COLO668 (cell line): ENCODE results near the gene STK32C.
"Not testable (repeated sequence)": the region's sequence is repeated elsewhere in the genome, so short reads cannot be mapped to it uniquely, and the experiment has no call there.

ENCODE experiments used
- DNase-seq: peaks from one replicate; lab custom pipeline; 2025; ENCODE audit not compliant: unreplicated experiment; lab: John Stamatoyannopoulos, UW

The STK32C gene

GRCh38 chr10:132160834-132161622 lies 146.7 kb downstream of the STK32C start:
- DNase-seq: not testable (repeated sequence)

GRCh38 chr10:132160231-132160630 lies 147.5 kb downstream of the STK32C start:
- not testable (repeated sequence) for DNase-seq

- not testable (repeated sequence) for DNase-seq
Measured at GRCh38 chr10:132159302-132160230, 148.2 kb downstream of the STK32C start.

GRCh38 chr10:132158823-132159222 lies 148.9 kb downstream of the STK32C start:
- no peak for DNase-seq

- no peak for DNase-seq
Measured at GRCh38 chr10:132158122-132158741, 149.5 kb downstream of the STK32C start.
